GM19351 (cell line): Measurements from ENCODE around the gene EXOC3.

Experiments used
- ATAC-seq: cut with Tn5 transposase; IDR thresholded peaks from one replicate; pipeline ENCODE4 v1.9.1; 2021; ENCODE audit warnings: mild to moderate bottlenecking, moderate library complexity; ENCODE audit not compliant: unreplicated experiment

The EXOC3 gene

DNA sequence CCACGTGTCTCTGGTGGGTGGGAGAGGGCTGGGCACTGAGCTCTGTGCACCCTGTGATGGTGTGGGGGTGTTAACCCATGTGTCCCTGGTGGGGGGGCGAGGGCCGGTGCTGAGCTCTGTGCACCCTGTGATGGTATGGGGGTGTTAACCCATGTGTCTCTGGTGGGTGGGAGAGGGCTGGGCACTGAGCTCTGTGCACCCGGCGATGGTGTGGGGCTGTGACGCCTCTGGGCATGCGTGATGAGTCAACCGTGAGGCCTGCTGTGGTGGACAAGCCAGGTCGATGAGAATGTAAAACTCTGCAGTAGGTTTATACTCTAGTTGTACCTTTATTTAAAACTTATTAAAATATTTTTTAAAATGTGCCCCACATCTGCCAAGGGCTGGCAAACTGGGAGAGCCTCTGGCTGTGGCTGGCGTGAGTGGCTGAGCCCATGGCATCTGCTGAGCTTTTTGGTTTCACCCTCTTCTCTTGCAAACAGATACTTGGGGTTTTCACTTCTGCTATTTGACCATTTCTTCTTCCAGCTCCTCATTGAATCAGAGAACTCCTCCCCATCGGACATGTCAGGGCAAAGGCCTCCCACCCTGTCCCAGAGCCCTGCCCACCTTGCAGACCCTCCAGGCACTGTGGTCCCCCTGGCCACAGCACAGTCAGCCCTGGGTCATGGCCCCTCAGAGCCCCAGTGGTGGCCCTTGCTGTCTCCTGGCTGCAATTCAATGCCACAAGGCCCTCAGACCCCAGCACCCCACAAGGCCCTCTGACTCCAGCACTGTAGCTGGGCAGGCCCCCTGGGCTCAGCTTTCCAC lies 18.5 kb upstream of the EXOC3 start:
- peak; percentile 93 for ATAC-seq

DNA sequence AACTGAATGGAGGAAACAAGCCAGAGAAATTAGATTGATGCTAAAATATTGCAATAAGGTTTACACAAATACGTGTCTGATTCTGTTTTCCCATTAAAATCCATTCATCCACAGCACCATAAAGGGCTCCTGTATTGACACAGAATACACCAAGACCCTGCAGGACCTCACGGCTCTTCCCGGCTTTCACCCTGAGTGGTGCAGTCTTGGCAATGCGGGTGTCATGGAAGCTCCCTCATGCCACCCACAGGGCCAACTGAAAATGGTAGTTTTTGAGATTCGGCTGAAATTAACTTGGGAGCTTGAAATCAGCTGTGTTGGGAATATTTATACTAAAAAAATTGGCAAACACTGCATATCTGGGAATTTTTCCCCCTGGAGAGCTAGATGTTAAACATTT lies 17.3 kb upstream of the EXOC3 start:
- ATAC-seq = no peak

DNA sequence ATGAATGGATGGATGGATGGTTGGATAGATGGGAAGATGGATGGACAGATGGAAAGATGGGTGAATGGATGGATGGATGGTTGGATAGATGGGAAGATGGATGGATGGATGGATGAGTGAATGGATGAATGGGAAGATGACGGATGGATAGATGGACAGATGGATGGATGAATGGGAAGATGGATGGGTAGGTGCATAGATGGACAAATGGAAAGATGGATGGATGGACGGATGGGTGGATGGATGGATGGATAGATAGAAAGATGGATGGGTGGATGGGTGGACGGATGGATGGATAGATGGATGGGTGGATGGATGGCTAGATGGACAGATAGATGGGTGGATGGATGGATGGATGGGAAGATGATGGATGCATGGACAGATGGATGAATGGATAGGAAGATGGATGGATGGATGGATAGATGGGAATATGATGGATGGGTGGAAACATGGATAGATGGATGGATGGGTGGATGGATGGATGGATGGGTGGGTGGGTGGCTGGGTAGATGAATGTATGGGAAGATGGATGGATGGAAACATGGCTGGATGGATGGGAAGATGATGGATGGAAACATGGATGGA lies 16.5 kb upstream of the EXOC3 start:
- no peak for ATAC-seq

DNA sequence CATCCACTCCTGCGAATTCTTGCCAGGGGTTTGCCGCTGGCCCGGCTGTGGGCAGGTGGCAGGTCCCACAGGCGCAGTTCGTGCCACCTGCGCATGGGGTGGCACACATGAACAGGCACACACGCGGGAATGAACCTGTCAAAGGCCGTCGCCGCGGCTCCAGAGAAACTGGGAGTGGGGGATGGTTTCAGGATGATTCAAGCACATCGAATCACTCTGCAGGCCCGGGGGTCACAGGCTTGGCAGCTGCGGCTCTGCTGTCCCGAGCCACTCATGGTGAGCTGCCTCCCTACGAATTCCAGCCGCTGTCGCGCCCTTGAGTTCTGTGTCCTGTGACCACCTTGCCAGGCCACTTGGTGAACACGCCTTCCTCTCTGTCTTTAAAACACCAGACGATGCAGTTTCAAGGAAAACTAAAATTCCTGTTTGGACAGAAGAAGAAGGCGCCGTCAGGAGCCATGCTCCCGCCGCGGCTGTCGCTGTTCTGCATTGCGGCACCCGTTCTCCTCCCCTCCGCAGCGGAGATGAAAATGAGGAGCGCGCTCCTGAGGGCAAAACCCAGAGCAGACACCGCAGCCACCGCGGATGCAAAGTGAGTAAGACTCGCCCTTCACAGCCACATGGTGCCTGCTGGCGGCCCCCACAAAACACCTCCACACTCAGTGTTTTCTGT lies 15.4 kb upstream of the EXOC3 start:
- ATAC-seq = no peak

DNA sequence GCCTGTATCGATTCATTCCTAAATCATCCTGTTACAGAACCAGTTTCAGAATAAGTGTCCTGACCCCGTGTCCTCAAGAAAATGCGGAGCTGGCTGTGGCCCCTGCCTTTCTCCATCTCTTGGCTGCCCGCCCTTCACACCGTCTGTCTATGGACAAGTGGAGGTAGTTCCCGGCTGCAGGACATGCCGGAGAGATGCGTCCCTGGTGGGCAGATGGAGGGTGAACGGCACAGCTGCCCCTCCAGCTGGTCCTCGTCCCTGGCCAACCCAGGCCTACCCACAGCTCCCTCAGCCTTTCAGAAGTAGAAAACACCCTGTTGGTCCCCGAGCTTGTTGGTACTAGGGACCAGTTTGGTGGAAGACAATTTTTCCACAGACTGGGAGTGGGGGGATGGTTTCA lies 14.8 kb upstream of the EXOC3 start:
- no peak for ATAC-seq

DNA sequence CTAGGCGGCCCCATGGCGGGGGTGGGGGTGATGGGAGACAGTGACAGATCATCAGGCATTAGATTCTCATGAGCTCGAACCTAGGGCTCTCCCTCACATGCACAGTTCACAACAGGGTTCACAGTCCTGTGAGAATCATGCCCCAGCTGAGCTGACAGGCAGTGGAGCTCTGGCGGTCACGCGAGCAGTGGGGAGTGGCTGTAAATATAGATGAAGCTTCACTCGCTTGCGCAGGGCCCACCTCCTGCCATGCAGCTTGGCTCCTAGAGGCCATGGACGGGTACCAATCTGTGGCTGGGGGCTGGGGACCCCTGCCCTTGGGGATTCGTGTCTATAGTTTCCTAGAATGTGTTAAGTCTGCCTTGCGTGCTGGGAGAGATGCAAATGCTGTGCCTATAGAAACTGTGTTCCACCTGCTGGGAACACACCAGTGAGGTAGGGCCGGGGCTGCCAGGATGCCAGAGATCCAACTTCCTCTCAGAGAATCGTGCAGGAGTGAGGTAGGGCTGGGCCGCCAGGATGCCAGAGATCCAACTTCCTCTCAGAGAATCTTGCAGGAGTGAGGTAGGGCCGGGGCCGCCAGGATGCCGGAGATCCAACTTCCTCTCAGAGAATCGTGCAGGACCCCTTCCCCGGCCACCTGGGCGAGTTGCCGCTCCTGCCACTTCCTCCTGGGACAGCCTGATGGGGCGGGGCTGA lies 14.1 kb upstream of the EXOC3 start:
- ATAC-seq = no peak

DNA sequence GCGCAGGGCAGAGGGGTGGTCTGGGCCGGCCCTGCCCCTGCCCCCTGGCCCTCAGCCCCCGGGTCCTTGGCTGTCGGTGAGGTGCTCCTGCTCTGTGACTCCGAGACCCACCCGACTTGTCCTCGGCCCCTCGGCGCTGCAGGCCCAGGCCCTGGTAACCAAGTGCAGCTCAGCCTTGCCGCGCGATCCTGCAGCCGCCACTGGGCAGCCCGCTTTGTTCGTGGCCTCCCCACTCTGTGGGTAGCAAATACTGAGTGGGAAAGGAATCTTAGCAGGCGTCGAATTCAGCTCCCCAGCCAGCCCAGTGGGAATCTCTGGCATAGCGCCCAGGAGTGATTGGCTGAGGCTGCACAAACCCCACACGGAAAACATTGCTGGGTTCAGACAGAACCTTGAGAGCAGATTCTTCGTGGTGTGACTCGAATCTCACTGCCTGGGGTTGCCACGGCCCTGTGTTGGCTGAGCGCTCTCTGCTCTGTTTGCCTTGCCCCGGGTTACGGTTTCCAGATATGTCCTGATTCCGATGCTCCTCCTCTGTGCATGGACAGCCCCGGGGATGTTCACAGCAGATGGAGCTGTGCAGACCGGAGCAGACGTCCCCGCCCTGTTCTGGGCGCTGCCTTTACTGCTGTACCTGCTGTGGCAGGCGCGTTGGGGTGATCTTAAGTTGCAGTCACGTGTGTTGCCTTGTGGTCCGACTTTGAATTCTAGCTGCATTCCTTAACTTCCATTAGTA lies 13.4 kb upstream of the EXOC3 start:
- no peak for ATAC-seq

DNA sequence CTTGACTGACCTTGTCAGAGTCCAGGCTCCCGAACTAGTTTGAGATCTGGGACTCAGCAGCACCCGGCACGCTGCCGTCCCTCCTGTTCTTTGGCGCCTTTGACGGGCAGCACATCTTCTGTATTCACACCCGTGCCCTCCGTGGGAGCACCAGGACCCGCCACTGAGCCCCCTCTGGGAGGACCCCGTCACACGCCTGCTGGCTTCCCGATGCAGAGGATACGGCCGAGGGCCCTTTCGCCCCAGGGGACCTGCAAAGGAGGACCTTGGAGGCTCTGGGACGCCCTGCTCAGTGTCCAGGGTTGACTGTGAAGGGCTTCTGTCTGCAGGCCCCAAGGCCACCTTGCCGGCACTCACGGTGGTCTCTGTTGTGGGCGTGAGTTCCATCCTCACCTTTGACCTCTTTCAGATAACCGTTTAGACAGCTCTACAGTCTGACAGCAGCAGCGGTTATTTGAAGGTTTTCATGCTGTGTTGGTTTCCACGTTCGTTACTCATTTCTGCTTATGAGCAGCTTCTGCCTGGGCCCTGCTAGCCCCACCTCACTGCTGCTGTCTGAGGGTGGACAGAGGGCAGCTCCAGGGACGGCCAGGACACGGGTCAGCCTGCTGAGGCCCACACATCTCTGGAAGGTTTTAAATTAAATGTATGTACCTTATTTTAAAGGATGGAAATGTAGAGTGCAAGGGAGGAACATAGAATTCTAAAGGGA lies 12.6 kb upstream of the EXOC3 start:
- ATAC-seq = peak; percentile 36

DNA sequence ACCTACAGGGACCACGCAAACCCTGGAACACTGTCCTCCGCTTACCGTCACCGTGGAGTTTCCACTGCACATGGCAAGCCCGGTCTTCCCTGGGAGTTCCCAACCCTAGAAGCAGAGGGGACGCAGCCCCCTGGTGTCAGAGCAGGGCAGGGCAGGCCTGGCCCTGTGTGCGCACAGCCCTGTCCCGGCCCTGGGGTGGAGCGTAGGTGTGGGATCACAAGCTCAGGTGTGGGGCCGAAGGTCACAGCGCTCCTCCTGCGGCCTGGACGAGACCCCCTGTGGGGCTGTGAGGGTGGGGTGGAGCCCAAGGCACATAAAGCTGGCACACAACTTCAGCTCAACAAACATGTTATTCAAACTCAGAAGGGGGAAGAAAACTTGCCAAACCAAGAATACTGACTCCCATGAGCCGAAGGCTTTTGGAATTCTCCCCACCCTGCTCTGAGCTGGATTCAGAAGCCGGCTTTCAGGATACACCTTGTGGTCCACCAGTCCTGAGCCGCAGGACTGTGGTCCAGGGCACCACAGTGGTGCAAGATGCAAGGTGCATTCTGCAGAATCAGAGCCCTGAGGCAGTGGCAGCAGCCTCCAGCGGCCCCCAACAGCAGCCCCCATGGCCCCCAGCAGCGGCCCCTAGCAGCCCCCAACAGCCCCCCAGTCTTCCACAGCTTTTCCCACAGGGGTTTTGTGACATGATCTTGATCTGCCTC lies 11.8 kb upstream of the EXOC3 start:
- ATAC-seq = peak; percentile 93

DNA sequence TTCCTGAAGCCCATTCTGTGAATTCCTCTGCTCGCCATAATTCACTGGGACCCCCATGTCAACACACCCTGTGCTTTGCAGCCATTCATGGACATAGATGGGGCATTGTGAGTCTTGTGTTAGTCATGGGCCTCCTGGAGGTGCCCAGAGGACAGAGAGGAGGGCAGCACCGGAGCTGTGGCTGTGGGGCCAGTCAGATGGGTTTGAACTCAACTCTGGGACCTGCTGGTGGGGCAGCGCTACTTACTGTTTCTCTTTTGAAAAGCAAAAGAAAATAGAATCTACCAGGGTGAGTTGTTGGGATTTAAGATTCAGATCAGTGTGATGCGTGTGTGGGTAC lies 11.3 kb upstream of the EXOC3 start:
- ATAC-seq = no peak

DNA sequence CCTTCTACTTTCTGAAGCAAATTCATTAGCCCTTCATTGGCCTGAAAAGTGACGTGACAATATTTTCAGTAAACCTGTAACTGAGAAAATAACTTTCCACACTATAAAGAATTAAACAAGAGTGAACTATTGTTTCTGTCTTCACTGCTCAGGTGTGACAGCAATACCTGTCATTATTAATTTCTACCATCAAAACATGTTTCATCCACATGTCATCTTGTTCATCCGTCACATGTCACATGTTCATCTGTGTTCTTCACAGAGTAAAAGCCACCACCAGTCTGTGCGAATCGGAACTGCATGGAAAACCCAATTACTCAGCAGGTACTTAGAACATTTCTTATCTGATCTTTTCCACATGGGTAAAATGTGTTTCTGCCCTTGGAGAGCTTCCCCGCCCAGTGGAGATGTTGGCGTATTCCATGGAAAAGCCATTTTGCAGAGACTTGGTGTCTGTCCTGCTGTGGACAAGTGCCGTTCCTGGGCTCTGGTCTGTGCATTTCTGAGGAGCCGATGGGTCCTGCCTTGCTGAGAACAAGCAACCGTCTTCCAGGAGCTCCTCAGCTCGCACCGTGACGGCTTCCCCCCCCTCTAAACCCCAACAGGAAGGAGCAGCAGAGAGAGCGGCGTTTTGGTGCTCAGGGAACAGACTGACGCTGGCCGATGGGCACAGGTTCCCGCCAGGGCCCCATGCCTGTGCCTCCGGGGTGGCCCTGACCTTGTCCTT lies 10.6 kb upstream of the EXOC3 start:
- ATAC-seq = no peak

DNA sequence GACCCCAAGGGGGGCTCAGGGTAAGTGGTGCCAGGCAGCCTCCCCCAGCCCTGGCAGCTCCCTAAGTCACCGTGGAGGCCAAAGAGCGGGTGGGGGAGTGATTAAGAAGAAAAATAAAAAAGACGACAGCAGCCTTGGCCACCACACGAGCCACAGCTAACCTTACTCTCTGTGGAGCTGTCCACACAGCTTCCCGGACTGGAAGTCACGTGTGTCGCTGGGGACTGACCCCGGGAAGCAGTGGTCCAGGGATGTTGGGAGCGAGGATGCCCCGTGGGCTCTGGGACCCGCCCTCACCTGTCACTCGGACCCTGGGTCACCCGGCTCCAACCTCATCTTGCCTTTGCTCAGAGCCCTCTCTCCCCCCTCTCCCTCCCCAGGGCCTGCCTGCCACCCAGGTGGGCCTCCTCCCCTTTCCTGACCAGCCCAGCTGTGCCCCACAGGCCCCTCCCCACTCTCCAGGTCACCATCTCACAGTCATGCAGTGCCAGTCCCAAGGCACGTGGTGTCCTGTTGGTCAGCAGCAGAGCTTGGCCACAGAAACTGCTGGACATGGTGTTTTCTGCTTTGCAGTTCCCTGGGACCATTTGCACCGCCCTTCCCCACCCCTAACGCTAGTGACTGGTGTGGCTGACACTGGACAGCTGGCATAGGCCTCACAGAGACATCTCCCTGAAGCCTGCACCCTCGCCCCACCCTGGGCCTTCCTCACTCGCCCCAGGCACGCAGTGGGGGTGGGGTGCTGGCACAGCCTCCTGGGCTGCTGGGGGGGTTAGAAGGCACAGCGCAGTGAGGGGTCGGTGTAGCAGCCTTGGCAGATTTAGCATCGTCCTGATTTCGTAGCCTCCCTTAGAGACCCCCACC lies 9.8 kb upstream of the EXOC3 start:
- ATAC-seq = no peak

DNA sequence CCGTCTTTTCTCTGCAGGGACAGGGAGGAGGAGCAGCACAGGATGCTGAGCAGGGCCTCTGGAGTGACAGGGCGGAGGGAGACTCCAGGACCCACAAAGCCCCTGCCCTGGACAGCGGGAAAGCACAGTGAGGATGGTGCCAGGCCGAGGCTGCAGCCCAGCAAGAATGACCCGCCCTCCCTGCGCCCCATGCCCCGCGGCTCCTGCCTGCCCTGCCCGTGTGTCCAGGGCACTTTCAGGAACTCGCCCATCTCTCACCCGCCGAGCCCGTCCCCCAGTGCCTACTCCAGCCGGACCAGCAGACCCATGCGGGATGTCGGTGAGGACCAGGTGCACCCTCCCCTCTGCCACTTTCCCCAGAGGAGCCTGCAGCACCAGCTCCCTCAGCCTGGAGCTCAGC lies 9.1 kb upstream of the EXOC3 start:
- no peak for ATAC-seq

DNA sequence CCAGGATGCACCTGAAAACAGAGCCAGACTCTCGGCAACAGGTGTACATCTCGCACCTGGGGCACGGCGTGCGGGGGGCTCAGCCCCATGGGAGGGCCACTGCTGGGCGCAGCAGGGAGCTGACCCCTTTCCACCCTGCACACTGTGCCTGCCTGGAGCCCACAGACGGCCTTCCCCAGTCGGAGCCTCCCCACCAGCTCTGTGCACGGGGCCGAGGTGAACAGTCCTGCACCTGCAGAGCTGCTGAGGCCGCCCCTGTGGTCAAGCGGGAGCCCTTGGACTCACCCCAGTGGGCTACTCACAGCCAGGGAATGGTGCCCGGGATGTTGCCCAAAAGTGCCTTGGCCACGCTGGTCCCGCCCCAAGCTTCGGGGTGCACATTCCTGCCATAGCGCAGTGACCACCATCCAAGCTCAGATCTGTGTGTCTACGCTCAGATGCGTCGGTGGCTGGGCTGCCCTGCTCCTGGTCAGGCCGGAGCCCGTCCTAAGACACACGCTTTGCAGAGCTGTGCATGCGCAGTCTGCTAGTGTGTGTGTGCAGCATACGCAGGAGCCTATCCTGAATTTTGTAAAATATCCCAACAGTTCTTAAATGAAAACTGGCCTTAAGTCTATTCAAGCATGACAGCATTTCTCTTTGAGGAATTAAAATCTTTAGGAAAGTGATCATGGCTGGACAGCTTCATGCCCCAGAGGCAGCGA lies 8.4 kb upstream of the EXOC3 start:
- no peak for ATAC-seq

DNA sequence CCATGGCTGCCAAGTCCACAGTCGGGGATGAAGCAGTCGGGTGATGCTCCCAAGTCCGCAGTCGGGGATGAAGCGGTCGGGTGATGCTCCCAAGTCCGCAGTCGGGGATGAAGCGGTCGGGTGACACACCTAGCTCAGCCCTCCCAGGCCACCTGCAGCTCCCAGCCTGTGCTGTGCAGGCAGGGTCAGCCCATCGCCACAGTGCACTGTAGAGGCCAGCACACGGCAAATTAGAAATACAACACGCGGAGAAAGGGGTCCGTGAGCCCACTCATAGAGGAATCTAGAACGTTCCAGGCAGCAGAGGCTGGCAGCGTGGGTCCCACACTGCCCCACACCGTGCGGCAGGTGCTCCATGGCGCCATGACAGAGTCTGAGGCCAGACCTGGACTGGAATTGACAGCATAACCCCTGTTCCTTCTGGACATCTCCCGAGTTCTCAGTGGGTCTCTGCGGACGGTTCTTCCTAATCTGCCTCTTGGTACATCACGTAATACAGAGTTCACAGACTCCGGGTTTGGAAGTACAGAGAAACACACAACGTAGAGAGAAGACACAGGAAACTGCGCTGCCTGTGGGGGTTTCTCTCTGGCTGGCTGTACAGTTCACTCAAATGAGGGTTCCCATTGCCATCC lies 7.7 kb upstream of the EXOC3 start:
- ATAC-seq = no peak

DNA sequence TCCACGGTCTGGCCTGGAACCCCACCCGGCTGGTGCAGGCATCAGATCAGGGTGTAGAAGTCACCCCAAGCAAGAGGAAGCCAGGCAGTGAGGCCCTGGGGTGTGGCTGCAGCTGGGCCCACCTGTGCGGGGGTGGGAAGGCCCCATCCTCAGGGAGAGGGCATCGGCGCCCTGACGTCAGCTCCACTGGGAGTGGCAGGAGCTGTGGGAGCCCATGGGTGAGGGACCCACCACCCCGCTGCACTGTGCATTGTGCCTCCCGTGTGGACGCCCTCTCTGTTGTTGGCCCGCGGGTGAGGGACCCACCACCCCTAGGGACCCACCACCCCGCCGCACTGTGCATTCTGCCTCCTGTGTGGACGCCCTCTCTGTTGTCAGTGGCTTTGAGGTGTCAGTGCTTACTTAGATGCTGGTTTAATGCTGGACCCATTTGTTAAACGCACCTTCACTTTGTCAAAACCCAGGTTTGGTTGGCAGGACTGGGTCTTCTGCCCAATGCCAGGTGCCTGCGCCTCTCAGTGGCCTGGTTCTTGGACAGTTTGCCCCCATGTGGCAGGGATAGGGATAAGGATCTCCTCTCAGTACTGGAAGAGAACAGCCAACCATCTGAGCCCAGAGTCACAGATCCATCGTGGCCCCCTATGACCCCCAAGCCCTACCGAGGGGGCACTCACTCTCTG lies 6.9 kb upstream of the EXOC3 start:
- ATAC-seq = no peak

DNA sequence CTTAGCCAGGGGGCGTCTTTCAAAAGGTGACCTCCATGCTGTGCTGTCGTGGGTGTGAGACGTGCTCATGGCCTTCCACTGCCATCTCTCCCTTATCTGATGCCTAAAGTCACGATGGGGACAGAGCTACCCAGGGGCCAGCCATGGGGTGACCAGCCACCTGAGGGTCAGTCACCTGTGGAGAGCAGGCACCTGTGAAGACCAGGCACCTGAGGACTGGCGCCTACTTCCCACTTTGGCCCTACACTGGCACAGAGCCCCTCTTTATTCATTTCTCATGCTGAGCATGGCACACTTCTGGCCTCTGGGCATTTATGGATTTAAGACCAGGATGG lies 6.4 kb upstream of the EXOC3 start:
- no peak for ATAC-seq
